CD4-positive, alpha-beta T cell treated with Interleukin-17A for 1 hour (primary cell): ENCODE measurements around the gene MGAT4D.
"Not testable (repeated sequence)": the region's sequence is repeated elsewhere in the genome, so short reads cannot be mapped to it uniquely, and the experiment has no call there.

Source experiments
- DNase-seq: peaks from one replicate; pipeline ENCODE4 v3.0.0-alpha.2; 2020

MGAT4D gene

DNA sequence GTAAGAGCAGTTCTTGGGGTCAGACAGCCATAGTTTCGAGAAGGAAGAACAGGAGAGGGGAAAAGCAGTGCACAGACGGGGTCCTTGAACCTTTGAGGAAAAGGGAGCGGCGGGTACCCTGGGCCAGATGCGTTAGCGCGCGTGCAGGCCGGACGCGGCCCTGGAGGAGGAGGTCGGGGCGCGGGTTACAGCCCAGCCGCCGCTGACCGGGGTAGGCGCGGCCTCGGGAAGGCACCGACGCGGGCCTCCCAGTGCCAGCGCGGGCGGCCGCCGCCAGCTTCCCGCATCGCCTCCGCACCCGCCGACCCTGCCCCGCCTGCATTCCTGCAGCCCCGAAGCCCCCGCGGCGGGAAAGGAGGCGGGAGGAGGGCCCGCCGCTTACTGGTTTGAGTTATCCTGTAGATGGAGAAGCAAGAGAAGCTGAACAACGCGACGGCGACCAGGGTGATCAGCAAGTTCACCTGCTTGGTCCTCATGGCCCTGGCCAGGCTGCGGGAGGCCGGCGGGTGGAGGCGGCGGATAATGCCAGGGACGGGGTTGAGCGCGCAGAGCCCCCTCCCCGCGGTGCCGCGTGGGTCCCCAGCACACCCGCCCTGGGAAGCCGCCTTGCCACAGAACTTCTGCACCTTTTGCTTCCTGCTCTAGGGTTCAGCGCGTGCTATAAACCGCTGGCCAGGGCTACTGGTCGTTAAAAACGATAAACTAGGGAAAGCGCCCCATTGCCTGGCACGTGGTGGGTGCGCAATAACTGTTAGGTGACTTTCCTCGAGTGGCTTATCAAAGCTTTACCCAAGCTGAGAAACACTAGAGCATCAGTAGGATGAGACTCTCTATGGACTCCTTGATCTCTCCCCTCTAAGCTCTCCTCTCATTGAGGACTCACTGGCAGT lies at the start of gene MGAT4D:
TSS of gene MGAT4D (minus strand) at position 547 of the 890 bp plus-strand sequence. CDS start at position 476, 71 bp downstream.
- no peak for DNase-seq

DNA sequence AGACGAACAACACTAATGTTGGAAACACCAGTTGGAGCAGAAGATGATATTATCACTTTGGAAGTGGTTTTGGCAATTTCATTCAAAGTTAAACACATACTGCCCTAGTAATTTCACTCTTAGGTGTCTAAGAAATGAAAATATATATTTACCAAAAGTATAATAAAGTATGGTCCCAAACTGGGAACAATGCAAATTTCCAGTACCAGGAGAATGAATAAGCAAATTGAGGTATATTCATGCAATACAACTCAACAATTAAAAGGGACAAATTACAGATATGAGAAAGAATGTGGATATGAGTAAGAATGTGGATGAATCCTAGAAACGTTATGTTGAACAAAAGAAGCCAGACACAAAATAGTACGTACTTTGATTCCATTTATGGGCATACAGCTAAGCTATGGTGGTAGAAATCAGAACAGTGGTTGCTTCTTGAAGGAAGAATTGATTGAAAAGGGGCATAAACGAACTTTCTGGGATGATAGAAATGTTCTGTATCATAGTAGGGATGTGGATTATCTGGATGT lies 35.9 kb upstream of the MGAT4D start:
- DNase-seq: no peak

DNA sequence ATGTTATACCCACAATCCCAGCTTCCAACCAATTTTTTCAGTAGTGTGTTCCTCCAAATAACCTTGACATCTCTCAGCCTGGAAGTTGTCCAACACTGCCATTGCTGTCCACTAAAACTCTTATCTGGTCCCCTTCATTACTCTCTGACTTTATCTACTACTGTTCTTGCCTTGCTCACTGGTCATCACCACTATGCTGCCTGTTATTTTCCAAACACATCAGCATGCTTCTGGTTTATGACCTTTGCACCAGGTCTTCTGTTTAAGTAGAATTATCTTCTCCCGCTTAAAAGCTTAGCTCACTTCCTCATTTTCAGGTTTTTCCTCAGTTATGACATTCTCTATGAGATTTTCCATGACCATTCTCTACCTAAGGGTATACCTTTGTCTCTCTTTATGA lies 31.3 kb upstream of the MGAT4D start:
- no peak for DNase-seq

DNA sequence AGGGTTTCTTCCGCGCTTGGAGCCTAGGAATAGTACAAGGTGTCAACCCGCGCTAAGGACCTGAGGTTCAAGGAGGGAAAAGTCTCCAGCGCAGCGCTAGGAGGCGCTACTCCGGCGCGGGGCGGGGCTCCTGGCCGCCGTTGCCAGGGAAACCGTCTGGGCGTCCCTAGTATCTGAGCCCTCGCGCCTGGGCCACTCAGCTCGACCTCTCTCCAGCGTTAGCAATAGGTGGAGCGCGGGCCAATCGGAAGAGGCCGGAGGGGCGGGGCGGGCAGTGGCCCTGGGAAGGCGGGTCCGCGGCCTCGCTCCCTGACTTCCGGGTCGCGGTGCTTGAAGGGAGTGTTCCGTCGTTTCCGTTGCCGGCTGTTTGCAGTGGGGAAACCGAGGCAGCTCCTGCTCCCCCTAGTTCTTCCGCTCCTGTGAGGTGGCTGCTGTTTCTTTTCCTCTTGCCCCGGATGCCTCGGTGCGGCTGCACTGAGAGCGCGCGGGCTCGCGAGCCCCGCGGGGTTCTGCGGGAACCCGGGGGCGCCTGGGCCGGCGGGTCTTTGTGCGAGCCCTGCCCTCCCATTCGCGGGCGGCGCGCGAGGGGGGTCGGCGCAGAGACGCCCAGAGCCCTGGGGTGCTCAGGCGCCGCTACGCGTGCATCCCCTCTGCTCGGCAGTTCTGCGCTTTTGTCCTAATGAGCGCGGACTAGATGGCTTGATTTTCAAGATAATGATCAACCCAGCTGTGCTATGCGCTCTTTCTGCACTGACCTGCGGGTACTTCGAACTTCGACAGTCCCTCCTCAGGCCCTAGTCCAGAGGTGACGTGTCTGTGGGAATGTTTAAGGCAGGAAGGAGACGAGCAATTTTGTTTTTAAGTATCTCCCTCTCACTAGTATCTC lies 26.0 kb upstream of the MGAT4D start, which contains the start of gene ELMOD2:
TSS of gene ELMOD2 (plus strand) at position 312 of the 886 bp plus-strand sequence. CDS start 1,261 bp downstream, outside the sequence.
- DNase-seq: peak; percentile 97

DNA sequence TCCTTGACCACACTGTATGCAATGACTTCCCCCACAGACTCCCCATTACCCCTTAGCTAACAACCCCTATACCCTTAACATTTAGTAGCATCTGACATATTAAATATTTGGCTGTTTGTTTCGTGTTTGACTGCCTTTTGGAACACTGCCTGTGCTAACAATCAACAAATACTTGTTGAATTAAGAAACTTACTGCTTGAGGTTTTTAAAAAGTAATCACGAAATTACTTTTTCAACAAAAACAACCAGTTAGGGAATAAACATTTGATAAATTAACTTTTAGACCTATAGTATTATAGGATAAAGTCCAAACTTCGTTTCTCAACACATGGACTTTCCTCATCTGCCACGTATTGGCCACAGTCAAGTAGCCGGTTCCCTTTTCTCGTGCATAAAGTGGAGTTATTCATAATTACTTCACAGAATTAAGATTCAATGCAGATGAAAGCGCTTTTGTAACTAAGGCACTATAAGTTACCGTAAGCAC lies 25.3 kb upstream of the MGAT4D start:
- DNase-seq: no peak

DNA sequence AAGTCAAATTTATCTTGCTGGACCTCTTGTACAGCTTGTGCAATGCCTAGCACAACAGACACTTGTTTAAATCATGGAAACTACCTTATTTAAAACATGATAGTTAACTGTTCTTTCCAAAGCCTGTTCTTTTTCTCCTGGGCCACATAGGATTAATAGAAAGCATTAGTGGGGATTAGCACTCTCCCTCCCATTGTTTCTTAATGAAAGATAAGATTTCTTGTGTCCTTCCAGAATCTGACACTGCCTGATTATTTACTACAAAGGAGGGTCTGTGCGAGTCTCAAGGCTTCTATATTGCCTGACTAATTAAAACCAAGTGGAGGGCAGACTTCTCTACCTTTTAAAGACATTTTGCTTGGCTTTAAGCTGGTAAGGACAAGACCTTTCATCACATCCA lies 17.3 kb upstream of the MGAT4D start:
- no peak for DNase-seq

DNA sequence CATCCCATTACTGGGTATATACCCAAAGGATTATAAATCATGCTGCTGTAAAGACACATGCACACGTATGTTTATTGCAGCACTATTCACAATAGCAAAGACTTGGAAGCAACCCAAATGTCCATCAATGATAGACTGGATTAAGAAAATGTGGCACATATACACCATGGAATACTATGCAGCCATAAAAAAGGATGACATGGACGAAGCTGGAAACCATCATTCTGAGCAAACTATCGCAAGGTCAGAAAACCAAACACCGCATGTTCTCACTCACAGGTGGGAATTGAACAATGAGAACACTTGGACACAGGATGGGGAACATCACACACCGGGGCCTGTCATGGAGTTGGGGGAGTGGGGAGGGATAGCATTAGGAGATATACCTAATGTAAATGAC lies 15.7 kb upstream of the MGAT4D start:
- DNase-seq: not testable (repeated sequence)

DNA sequence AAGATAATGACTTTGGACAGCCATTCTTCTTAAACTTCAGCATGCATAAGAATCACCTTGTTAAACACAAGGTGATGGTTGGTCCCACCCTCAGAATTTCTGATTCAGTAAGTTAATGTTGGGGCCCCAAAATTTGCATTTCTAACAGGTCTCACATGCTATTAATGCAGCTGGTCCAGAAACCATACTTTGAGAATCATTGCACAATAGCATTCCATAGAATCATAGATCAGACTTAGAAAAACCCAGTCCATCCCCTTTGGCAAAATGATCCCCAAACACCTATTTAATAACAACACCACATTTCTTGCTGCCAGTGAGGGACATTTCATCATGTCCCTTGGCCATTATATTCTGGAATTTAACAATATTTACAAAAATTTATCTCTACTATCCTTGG lies 6.2 kb upstream of the MGAT4D start:
- no peak for DNase-seq

DNA sequence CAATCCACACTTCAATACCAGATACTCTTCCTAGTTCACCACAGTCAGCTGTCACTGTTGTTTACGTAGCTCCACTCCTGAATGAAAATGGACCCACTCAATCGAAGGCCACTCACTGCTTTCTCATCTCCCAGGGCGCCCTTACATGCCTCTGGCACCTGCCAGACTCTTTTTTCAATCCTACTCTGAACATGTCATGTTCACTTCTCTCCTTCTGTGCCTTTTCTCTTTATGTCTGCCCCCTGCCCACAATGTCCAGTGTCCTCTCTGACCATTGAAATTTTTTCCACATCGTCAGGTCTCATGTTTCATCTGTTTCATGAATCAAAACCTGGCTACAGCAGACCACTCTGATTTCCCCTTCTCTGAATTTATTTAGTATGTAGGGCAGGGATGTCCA lies 1.3 kb upstream of the MGAT4D start:
- no peak for DNase-seq

DNA sequence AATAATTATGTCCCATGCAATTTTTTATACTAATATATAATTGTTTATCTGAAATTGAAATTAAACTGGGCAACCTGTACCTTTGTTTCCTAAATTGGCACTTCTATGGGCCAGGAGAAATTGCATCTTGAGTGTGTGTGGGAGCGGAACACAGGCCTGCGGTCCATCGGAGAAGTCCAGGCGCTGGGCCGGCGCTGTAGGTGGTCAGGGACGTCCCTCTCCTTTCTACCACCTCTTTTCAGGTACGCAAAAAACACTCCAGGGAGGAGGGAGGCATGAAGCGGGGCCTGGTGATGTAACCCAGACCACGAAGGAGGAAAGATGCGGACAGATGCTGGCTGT lies 717 bp downstream of the MGAT4D start:
- no peak for DNase-seq

DNA sequence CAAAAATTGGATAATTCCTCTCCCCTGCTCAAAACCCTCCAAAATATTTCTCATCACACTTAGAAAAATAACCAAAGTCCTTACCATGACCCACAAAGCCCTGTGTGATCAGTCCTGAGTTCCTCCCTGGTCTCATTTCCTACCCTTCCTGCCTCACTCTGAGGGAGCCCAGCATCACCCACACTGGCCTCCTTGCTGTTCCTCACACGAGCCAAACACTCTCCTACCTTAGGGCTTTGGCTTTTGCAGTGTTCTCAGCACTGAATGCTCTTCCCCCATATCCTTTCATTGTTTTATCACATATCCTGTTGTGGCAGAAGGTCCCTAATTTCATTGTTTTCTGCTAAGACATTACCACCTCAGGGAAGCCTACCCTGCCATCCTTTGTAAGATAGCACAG lies 12.2 kb downstream of the MGAT4D start:
- DNase-seq: no peak

DNA sequence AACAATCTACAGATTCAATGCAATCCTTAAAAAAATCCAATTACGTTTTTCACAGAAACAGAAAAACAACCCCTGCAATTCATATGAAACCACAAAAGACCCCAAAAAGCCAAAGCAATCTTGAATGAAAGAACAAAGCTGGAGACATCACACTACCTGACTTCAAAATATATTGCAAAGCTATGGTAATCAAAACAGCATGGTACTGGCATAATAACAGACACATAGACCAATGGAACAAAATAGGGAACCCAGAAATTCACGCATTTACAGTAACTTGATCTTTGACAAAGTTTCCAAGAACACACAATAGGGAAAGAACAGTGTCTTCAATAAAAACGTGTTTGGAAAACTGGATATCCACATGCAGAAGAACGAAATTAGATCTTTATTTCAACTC lies 14.6 kb downstream of the MGAT4D start:
- no peak for DNase-seq

DNA sequence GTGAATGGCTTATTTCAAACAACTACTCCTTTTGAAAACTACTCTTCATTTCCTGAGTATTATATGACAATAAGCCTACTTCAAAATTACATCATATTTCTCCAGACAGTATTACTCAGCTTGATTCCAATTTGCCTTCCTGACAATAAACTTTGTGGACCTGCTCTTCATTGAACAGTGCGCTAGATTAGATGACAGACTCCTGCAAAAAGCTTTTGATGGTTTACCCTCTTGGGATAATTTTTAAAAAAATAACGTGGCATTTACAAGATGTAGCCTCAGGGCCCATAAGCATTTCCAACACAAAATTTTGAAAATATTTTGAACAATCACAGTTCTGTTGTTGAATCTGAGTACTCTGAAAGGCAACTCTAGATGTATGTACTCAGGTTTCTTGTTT lies 25.9 kb downstream of the MGAT4D start:
- no peak for DNase-seq

DNA sequence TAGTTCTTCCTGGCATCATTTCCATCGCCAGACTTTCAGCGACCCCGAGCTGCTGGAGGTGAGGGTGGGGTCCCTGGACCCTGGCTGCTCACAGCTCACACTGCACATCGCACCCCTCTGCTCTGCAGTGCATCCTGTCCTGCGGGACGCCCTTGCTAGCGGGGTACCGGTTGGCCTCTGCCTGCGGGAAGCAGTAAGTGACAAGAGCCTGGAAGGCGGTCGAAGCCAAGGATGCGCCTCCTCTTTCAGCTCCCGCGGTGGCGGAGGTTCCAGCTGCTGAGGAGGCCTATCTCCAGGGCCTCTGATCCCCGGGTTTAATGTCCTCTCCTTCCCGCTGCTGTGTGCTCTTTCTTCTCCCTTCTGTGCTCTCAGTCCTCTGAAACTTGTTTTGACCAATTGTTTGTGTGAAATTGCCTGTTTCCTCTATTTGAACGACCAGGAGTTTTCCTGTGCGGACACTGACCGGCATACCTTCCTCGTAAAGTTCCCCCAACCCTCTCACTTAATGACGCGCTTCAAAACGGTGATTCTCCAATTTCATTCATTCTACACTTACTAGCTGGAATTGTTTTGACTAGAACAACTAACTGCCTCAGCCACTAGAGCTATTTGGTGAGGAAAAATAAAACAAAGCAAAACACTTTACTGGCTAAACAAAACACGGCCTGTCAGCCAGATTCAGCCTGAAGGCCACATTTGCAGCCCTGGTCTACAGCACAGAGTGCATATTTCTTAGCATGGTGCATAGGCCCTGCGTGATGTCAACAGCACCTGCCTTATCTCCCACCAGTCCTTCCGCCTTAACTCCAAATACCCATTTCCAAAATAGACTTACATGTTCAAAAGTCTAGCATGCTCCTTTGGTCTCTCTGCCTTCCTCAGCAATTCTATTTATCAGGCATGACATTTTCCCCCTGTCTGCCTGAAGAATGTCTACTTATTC lies 28.0 kb downstream of the MGAT4D start:
- DNase-seq: no peak

DNA sequence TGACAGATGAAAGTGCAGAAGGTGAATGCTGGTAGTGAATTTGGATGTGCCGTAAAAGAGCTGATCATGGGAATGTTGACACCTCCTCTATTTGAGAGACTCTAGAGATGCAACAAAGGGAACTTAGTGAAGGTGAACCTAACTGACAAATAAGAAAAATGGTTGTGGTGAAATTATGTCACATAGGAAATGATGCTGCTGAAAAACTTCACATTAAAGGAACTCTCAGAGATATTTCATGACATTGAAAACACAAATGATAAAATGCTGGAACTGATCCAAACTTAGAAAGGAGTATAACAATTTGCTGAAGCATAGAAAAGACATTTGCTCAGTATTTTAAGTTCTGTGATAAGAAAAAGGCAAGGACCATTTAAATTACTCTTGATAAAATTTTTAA lies 31.9 kb downstream of the MGAT4D start:
- DNase-seq: no peak

DNA sequence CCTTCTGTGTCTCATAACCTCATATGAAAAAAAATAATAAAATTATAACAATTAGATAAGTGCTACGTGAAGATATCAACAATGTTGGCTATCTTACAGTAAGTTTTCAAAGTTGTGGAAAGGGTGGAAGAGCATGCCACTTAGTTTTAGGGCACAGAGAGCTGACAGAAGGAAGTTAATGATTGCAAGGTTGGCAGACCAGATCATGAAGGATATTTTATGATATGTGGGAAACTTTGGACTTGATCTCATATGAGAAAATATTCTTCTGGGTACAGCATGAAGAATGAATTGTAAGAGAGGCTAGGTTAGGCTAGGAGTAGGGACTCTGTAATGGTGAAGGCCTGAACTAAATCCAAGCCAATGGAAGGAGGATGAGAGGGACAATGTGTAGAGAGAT lies 34.5 kb downstream of the MGAT4D start:
- no peak for DNase-seq

DNA sequence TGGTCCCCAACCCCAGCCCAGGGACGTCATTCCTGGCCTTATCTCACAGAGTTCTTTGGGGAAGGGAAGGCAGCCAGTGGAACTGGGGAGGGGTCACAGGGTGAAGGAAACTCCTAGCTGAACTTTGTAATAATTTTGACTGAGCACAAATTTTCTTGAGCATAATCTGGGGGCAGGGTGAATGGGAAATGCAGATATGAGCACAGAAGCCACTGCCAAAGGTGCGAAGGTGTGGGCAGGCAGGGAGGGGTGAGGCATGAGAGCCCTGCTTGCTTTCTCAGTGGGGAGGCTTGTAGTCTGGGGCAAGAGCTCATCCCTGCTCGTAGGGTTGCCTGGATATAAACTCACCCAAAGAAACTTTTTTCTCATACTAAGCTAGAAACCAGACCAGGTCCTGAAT lies 34.9 kb downstream of the MGAT4D start:
- DNase-seq: no peak

DNA sequence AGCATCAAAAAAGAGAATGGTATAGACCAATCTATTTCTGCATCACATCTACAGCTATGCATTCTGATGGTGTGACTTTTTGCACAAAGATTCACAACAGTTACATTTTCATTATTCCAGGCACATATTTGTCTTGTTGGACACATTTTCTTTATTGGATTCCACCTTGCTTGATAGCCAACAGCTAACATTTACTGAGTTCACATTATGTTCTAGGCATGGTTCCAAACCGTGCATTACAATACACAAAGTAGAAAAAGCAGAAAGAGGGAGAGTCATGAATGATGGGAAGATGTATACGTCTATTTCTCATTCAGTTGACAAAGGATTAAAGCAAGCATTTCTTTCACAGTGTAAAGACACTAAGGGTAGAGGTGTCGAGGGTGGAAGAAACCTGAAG lies 47.7 kb downstream of the MGAT4D start:
- DNase-seq: no peak

DNA sequence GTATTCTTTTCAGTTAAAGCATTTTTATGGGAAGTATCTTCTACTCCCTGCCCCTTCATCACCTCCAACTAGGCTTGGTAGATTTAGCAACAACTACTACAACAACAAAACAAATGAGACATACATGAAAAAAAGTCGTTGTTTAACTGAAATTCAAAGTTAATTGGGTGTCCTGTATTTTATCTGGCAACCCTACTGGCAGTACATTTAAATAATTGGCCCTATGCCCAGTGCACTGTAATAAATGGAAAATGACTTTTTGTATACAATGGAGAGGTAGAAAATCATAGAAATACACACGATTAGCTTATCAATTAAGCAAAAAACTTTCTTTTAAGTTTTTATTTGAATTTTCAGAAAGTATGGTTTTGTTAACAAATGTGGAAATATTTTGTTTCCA lies 49.3 kb downstream of the MGAT4D start:
- no peak for DNase-seq

DNA sequence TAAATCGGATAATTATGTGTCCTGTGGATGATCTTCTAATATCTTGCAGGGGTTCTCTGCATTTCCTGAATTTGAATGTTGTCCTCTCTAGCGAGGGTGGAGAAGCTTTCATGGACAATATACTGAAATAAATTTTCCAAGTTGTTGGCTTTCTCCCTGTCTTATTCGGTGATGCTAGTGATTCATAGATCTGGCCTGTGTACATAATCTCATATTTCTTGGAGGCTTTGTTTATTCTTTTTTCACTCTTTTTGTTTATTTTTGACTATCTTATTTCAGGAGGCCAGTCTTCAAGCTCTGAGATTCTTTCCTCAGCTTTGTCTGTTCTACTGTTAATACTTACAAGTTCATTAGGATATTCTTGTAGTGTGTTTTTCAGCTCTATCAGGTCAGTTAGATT lies 49.9 kb downstream of the MGAT4D start:
- no peak for DNase-seq

DNA sequence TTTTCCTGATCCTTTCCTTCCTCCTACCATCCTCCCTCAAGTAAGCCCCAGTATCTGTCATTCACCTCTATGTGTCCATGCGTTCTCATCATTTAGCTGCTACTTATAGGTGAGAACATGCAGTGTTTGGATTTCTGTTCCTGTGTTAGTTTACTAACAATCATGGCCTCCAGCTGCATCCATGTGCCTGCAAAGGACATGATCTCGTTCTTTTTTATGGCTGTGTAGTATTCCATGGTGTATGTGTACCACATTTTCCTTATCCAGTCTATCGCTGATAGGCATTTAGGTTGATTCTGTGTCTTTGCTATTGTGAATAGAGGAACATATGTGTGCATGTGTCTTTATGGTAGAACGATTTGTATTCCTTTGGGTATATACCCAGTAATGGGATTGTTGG lies 53.7 kb downstream of the MGAT4D start:
- DNase-seq: not testable (repeated sequence)

DNA sequence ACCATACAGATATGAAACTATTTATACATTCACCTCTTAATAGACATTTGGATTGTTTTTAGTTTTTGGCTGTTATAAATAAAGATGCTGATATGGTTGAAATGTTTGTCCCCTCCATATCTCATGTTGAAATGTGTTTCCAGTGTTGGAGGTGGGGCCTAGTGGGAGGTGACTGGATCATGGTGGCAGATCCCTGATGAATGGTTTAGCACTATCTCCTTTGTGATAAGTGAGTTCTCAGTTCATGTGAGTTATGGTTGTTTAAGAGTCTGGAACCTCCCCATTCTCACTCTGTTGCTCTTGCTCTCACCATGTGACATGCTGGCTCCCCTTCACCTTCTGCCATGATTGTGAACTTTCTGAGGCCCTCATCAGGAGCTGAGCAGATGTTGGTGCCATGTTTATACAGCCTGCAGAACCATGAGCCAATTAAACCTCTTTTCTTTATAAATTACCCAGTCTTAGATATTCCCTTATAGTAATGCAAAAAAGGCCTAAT lies 58.4 kb downstream of the MGAT4D start:
- DNase-seq: no peak
